Progenitor cell of endocrine pancreas (in vitro differentiated cells): ENCODE measurements around the gene NFATC3. TPM values are rescaled to one million over a fixed set of nuclear protein-coding genes. Genes with fewer than 3 reads are reported as not detected.

Source experiments
- DNase-seq: peaks from one replicate; pipeline ENCODE4 v3.0.0; 2021; ENCODE audit warnings: low spot score; ENCODE audit not compliant: unreplicated experiment
- H3K27ac Mint-ChIP-seq: 2 replicates; pipeline ENCODE4 v1.8.0; 2021; ENCODE audit warnings: mild to moderate bottlenecking, moderate library complexity, mixed read lengths
- H3K27me3 Mint-ChIP-seq: 2 replicates; pipeline ENCODE4 v1.8.0; 2021; ENCODE audit warnings: mixed read lengths
- H3K36me3 Mint-ChIP-seq: 2 replicates; pipeline ENCODE4 v1.8.0; 2022; ENCODE audit warnings: mixed read lengths; ENCODE audit not compliant: insufficient read depth
- H3K4me1 Mint-ChIP-seq: 2 replicates; pipeline ENCODE4 v1.8.0; 2021; ENCODE audit warnings: low read depth, mixed read lengths
- H3K4me3 Mint-ChIP-seq: 2 replicates; pipeline ENCODE4 v1.8.0; 2021; ENCODE audit warnings: low read depth, mild to moderate bottlenecking, moderate library complexity, mixed read lengths
- H3K9me3 Mint-ChIP-seq: 2 replicates; pipeline ENCODE4 v1.8.0; 2021; ENCODE audit warnings: low read depth, mixed read lengths
- total RNA-seq: library from RNA; stranded (reverse); gene quantifications from 2 replicates; pipeline ENCODE4 v1.2.1, GENCODE V29; 2021
- TF ChIP-seq, protein P1 (sequence below): fragments of 200-600 bp; sonication (generic); IDR thresholded peaks from one replicate; pipeline ENCODE4 v1.5.0; 2021; ENCODE audit warnings: antibody characterized with exemption, mild to moderate bottlenecking; ENCODE audit not compliant: unreplicated experiment

The NFATC3 gene
- total RNA-seq, 1 donor from 2014 or later = 51.8 TPM

DNA sequence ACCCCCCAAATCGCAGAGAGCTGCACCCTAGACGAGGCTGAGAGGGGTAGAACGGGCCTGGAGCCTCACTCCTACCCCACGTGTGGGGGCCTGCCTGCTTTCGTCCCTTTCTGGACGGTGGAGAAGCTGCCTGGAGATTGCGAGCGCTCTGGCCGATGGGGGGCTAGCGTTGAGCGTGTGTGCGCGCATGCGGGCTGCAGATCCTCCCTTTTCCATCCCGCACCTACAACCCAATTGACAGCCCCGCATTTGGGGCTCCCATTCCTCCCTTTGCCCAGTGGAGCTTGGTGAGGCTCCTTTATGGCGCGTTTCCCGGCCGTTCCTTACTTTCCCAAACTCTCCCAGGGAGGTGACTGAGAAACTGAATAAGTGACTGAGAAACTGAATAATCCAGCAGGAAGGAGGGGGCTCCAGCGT, 151.7 kb downstream of the NFATC3 start:
- peaks cover 28% of the 10 kb centered on the region for H3K4me1 Mint-ChIP-seq
- H3K27me3 Mint-ChIP-seq = no peaks in the 10 kb centered on the region
- H3K4me3 Mint-ChIP-seq = peak overlapping the region; percentile 87
- H3K9me3 Mint-ChIP-seq = peaks cover 3% of the 10 kb centered on the region
- DNase-seq = no peak
- TF ChIP-seq, protein P1, sequence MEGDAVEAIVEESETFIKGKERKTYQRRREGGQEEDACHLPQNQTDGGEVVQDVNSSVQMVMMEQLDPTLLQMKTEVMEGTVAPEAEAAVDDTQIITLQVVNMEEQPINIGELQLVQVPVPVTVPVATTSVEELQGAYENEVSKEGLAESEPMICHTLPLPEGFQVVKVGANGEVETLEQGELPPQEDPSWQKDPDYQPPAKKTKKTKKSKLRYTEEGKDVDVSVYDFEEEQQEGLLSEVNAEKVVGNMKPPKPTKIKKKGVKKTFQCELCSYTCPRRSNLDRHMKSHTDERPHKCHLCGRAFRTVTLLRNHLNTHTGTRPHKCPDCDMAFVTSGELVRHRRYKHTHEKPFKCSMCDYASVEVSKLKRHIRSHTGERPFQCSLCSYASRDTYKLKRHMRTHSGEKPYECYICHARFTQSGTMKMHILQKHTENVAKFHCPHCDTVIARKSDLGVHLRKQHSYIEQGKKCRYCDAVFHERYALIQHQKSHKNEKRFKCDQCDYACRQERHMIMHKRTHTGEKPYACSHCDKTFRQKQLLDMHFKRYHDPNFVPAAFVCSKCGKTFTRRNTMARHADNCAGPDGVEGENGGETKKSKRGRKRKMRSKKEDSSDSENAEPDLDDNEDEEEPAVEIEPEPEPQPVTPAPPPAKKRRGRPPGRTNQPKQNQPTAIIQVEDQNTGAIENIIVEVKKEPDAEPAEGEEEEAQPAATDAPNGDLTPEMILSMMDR = no peak
- peaks cover 9% of the 10 kb centered on the region for H3K36me3 Mint-ChIP-seq
- peak overlapping the region; percentile 98 for H3K27ac Mint-ChIP-seq

DNA sequence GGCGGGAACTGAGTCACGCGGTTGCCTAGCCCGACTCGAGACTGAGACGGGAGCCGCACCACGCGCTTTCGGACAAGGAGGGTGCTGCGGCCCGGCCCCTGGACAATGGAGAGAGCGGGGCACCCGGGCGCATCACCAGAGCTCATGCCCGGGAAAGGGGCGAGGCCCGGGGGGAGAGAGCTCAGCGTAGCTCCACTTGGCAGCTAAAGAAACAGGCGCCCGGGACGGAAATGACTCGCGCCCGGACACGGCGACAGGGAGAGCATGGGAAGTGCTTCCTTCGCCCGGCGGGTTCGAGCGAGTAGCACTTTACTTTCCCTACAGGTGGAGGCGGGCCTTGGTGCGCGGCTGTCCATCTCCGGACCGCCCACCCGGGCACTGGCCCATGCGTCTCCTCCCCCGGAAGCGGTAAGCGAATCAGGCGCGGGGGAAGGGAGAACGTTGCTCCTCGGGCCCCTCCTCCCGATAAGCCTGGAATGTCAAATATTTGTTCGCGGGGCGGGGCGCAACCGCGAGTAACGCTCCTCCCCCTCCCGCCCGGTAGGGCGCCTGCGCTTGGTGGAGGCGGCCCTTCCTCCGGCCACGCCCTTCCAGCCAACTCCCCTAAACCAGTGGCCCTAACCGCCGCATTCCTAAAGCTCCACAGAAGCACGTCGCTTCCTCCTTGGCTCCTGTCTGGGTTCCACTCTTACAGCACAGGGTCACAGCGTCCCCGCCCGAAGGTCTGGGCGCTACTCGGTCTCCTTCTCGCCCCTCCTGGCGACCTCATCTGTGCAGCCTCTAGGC, 152.3 kb downstream of the NFATC3 start:
- Mint-ChIP-seq H3K27me3 (no peaks in the 10 kb centered on the region), H3K4me1 (peaks cover 28% of the 10 kb centered on the region), H3K4me3 (peak overlapping the region; percentile 87), H3K9me3 (peaks cover 3% of the 10 kb centered on the region), H3K27ac (peak overlapping the region; percentile 98), H3K36me3 (peaks cover 9% of the 10 kb centered on the region)
- DNase-seq = peak; percentile 97
- TF ChIP-seq, protein P1 = no peak

DNA sequence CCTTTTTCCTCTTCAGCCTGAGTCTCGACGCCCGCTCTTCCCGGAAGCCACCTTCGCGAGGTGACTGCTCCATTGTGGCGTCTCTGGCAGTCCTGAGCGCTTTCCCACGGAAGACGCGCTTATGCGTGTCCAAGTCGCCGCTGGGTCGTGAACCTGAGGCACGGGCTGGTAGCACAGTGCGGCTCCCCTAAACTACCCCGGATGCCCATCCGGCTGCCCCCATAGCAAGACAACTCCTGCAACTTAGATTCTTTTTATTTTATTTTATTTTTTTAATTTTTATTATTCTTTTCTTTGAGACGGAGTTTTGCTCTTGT, 152.8 kb downstream of the NFATC3 start:
- no peak for DNase-seq
- Mint-ChIP-seq H3K36me3 (peaks cover 8% of the 10 kb centered on the region), H3K4me1 (peaks cover 26% of the 10 kb centered on the region), H3K4me3 (peak overlapping the region; percentile 87), H3K27ac (peak overlapping the region; percentile 98), H3K9me3 (peaks cover 3% of the 10 kb centered on the region), H3K27me3 (no peaks in the 10 kb centered on the region)
- TF ChIP-seq, protein P1 = no peak

DNA sequence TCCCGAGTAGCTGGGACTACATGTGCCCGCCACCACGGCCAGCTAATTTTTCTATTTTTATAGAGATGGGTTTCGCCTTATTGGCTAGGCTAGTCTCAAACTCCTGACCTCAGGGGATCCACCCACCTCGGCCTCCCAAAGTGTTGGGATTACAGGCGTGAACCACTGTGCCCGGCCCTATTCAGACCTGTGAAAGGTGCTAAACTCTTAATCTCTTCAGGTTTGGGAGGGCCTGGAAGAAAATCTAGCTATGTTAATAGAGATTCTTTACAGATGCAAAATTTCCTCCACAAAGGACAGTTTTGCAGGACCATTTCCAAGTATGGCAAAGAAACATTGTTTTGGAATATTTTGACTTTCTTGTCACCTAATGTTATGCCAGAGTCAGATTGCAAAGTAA, 156.9 kb downstream of the NFATC3 start:
- no peak for DNase-seq
- no peak overlapping the region for H3K4me3 Mint-ChIP-seq
- H3K36me3 Mint-ChIP-seq = peaks cover 5% of the 10 kb centered on the region
- peaks cover 3% of the 10 kb centered on the region for H3K9me3 Mint-ChIP-seq
- TF ChIP-seq, protein P1 = no peak
- no peak overlapping the region for H3K27ac Mint-ChIP-seq
- peaks cover 12% of the 10 kb centered on the region for H3K4me1 Mint-ChIP-seq
- H3K27me3 Mint-ChIP-seq = no peaks in the 10 kb centered on the region

DNA sequence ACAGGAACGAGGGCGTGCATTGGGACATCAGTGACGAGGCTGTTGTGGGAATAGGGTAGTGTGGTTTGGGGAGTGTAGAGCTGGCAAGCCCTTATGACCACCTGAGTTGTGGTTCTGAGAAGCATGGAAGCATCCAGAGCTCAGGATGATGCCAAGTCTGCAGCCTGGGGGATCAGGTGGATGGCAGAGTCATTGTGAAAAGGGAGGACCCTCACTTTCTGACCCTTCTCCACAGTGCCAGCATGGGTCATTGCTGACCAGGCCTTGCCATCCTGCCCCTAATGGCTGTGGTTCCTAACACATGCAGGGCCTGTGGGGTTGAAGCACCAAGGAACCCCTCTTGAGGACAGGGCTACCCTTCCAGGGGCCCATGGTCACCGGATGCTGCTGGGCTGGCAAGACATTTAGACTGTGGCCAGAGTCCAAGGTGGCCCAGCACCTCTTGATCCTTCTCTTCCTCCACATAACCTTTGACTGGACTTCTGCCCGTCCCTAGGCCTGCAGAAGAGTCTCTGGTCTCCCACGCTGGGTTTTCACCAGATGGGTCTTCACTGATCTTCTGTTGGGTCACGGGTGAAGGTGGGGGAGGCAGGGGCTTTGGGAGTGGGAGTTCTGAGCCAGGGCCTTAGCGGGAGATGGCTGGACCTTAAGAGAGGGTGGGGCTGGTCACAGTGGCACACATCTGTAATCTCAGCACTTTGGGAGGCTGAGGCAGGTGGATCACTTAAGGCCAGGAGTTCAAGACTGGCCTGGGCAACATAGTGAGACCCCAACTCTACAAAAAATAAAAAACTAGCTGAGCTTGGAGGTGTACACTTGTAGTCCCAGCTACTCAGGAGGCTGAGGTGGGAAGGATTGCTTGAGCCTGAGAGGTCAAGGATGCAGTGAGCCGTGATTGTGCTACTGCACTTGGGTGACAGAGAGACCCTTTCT, 158.0 kb downstream of the NFATC3 start:
- no peak for DNase-seq
- TF ChIP-seq, protein P1 = no peak
- H3K27me3 Mint-ChIP-seq = no peaks in the 10 kb centered on the region
- H3K4me3 Mint-ChIP-seq = peak overlapping the region; percentile 98
- H3K9me3 Mint-ChIP-seq = peaks cover 3% of the 10 kb centered on the region
- peaks cover 9% of the 10 kb centered on the region for H3K4me1 Mint-ChIP-seq
- H3K27ac Mint-ChIP-seq = no peak overlapping the region
- H3K36me3 Mint-ChIP-seq = peaks cover 4% of the 10 kb centered on the region
